HAP-1 (cell line): ENCODE measurements around the gene KRT83.

Experiments
- DNase-seq, 2 experiments: peaks; one replicate each; pipeline ENCODE4 v3.0.0-alpha.2; 2016 to 2020; ENCODE audit warnings: low spot score in 2 of 2
- H3K27me3 ChIP-seq: fragments of 250-450 bp; sonication (Bioruptor Pico); 2 replicates; pipeline ENCODE4 v1.5.1; 2020; ENCODE audit warnings: low read depth, mild to moderate bottlenecking, moderate library complexity
- H3K36me3 ChIP-seq: fragments of 250-450 bp; sonication (Bioruptor Pico); replicated peaks from 2 replicates; pipeline ENCODE4 v1.5.1; 2020; ENCODE audit warnings: mild to moderate bottlenecking
- H3K4me1 ChIP-seq: fragments of 250-450 bp; sonication (Bioruptor Pico); 2 replicates; pipeline ENCODE4 v1.5.1; 2020; ENCODE audit warnings: mild to moderate bottlenecking
- H3K4me3 ChIP-seq: fragments of 250-450 bp; sonication (Bioruptor Pico); 2 replicates; pipeline ENCODE4 v1.5.1; 2020; ENCODE audit warnings: mild to moderate bottlenecking, moderate library complexity
- H3K9me3 ChIP-seq: fragments of 250-450 bp; sonication (Bioruptor Pico); 2 replicates; pipeline ENCODE4 v1.5.1; 2020; ENCODE audit warnings: mild to moderate bottlenecking, moderate library complexity
- in situ Hi-C: fragments of 300-500 bp; cut with MboI; formaldehyde crosslinking; loops from 3 replicates; pipeline ENCODE4 v1.14.3; 2020; ENCODE audit warnings: low sequenced_read_pairs, inconsistent platforms, mixed read lengths

KRT83 gene

GRCh38 chr12:52277486-52278245, 43.5 kb downstream of the KRT83 start:
- in situ Hi-C loops = no loop called here
- DNase-seq = no peak
- peaks cover 20% of the 10 kb centered on the region for H3K4me1 ChIP-seq
- H3K9me3 ChIP-seq = no peaks in the 10 kb centered on the region
- no peaks in the 10 kb centered on the region for H3K27me3 ChIP-seq
- no peaks in the 10 kb centered on the region for H3K36me3 ChIP-seq
- H3K4me3 ChIP-seq = no peak overlapping the region

DNA sequence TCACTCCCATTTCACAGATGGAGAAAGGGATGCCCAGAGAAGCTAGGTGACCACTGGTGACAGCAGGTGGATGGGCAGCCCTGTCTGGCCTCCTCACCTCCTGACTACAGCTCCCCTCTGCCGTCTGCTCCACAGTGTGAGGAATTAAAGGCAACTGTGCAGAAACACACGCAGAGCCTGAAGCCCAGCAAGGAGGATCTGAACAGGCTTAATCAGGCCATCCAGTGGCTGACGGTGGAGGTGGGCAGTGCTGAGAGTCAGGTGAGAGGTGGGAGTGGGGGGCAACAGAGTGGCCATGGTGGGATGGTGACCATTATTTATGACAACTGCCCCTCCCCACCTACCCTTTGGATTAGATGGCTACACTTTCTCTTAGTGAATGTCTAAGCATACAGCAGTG, 45.5 kb downstream of the KRT83 start:
- H3K9me3 ChIP-seq = no peaks in the 10 kb centered on the region
- DNase-seq = no peak
- H3K4me3 ChIP-seq = no peak overlapping the region
- H3K27me3 ChIP-seq = no peaks in the 10 kb centered on the region; the same call in 1 of the 2 replicates
- in situ Hi-C loops = no loop called here
- H3K4me1 ChIP-seq = peaks cover 18% of the 10 kb centered on the region
- no peaks in the 10 kb centered on the region for H3K36me3 ChIP-seq

GRCh38 chr12:52274521-52275120, 46.6 kb downstream of the KRT83 start, which contains the start of gene KRT86:
Gene KRT86 (plus strand): TSS chr12:52274645. CDS start chr12:52301917, 27,272 bp downstream.
- Histone ChIP-seq H3K36me3 (no peaks in the 10 kb centered on the region), H3K9me3 (no peaks in the 10 kb centered on the region), H3K4me3 (no peak within 1 kb of the TSS), H3K4me1 (peaks cover 8% of the 10 kb centered on the region), H3K27me3 (no peaks in the 10 kb centered on the region; the same call in 1 of the 2 replicates)
- no peak for DNase-seq
- in situ Hi-C loops = no loop called here

DNA sequence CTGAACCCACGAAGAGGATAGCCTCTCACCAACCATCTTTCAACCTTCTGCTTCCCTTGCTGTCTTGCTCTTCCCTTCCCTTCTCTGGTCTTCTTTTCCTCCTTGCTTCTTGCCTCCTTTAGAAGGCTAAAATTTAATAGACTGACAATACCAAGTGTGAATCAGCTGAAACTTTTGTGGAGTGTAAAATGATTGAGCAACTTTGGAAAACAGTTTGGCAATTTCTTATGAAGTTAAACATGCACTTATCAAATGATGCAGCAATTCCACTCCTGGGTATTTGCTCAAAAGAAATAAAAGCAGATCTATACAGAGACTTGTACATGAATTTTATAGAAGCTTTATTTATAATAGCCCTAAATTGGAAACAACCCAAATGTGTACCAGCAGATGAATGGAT, 50.0 kb downstream of the KRT83 start:
- Histone ChIP-seq H3K4me1 (peaks cover 6% of the 10 kb centered on the region; the same call in 1 of the 2 replicates), H3K9me3 (no peaks in the 10 kb centered on the region), H3K4me3 (no peak overlapping the region), H3K36me3 (no peaks in the 10 kb centered on the region), H3K27me3 (no peaks in the 10 kb centered on the region; the same call in 1 of the 2 replicates)
- no peak for DNase-seq
- in situ Hi-C loops = no loop called here

- Histone ChIP-seq H3K27me3 (no peaks in the 10 kb centered on the region; the same call in 1 of the 2 replicates), H3K36me3 (no peaks in the 10 kb centered on the region), H3K4me1 (peaks cover 6% of the 10 kb centered on the region; the same call in 1 of the 2 replicates), H3K9me3 (no peaks in the 10 kb centered on the region), H3K4me3 (no peak overlapping the region)
- DNase-seq = no peak
- in situ Hi-C loops = no loop called here
Observed at GRCh38 chr12:52270541-52271070, 50.6 kb downstream of the KRT83 start.

DNA sequence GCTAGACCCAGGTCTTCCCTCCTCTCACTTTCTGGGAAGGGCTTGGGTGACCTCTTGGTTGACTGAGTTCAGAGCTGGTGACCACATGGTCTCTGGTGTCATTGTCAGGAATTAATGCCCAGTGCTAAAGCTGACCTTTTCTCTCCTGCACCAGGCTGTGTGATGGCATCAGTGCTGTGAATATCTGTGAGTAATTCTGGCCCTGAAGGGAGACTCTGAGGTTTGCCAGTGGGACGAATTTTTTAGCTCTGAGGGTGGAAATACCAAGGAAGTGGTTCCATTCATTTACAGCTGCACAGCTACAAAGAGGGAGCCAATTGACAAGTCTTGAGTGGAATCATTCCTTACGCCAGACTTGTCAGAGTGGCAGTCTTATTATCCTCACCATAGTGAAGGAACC, 53.0 kb downstream of the KRT83 start:
- H3K4me1 ChIP-seq = peaks cover 6% of the 10 kb centered on the region; the same call in 1 of the 2 replicates
- no peaks in the 10 kb centered on the region; the same call in 1 of the 2 replicates for H3K27me3 ChIP-seq
- in situ Hi-C loops = no loop called here
- no peak for DNase-seq
- H3K9me3 ChIP-seq = no peaks in the 10 kb centered on the region
- no peaks in the 10 kb centered on the region for H3K36me3 ChIP-seq
- no peak overlapping the region for H3K4me3 ChIP-seq

DNA sequence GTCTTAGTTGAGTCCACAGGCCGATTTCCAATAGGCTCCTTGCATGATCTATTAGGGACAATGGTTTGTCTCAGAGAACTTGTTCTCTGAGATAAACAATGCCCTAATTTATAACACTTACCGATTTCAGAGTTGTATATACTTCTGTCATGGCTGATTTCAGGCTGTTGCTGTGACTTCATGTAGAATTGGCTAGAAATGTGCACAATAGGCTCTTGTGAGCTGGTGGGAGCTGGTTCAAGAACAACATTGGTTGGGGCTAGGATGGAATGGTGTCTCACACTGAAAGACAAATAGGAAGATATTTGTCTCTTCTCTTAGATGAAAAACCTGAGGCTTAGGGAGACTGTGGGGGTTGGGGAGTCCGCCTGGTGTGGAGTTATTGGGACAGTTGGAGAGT, 53.5 kb downstream of the KRT83 start:
- Histone ChIP-seq H3K36me3 (no peaks in the 10 kb centered on the region), H3K9me3 (no peaks in the 10 kb centered on the region), H3K4me1 (peaks cover 6% of the 10 kb centered on the region; the same call in 1 of the 2 replicates), H3K4me3 (no peak overlapping the region), H3K27me3 (no peaks in the 10 kb centered on the region; the same call in 1 of the 2 replicates)
- in situ Hi-C loops = no loop called here
- DNase-seq = no peak

- no peaks in the 10 kb centered on the region; the same call in 1 of the 2 replicates for H3K27me3 ChIP-seq
- H3K4me1 ChIP-seq = peaks cover 6% of the 10 kb centered on the region; the same call in 1 of the 2 replicates
- DNase-seq = no peak
- H3K4me3 ChIP-seq = no peak overlapping the region
- in situ Hi-C loops = no loop called here
- H3K36me3 ChIP-seq = no peaks in the 10 kb centered on the region
- H3K9me3 ChIP-seq = no peaks in the 10 kb centered on the region
Observed at GRCh38 chr12:52267266-52267665, 53.9 kb downstream of the KRT83 start.

GRCh38 chr12:52266514-52266913, 54.7 kb downstream of the KRT83 start:
- Histone ChIP-seq H3K27me3 (no peaks in the 10 kb centered on the region), H3K4me1 (peaks cover 6% of the 10 kb centered on the region; the same call in 1 of the 2 replicates), H3K9me3 (no peaks in the 10 kb centered on the region), H3K4me3 (no peak overlapping the region), H3K36me3 (no peaks in the 10 kb centered on the region)
- no peak for DNase-seq
- in situ Hi-C loops = no loop called here

GRCh38 chr12:52264435-52264825, 56.8 kb downstream of the KRT83 start:
- in situ Hi-C loops = no loop called here
- Histone ChIP-seq H3K36me3 (no peaks in the 10 kb centered on the region), H3K4me3 (no peak overlapping the region), H3K9me3 (no peaks in the 10 kb centered on the region; the same call in 1 of the 2 replicates), H3K27me3 (no peaks in the 10 kb centered on the region), H3K4me1 (peaks cover 18% of the 10 kb centered on the region)
- DNase-seq = no peak
